HepG2 (cell line): ENCODE results near the gene CUEDC2. TPM values are rescaled to one million over a fixed set of nuclear protein-coding genes. Genes with fewer than 3 reads are reported as not detected.
A peak's percentile ranks its signal among the peaks of the same experiment; 100 is the strongest.

Source experiments
- ATAC-seq: fragments of 200-7000 bp; cut with Tn5 transposase; 3 replicates; pipeline ENCODE4 v1.9.1; 2020; ENCODE audit warnings: mild to moderate bottlenecking, moderate library complexity
- BruUV-seq: library from RNA; stranded (reverse); fragments of 400-500 nt; replicated peaks from 2 replicates; lab custom pipeline; 2021; lab: Mats Ljungman, UMichigan
- CTCF ChIA-PET: fragments of 300-600 bp; formaldehyde crosslinking; extraction: SDS; loops from one replicate; lab custom pipeline; 2021; ENCODE audit warnings: low total read pairs, inconsistent platforms, low intra/inter-chr PET ratio; lab: Yijun Ruan, JAX
- POLR2A ChIA-PET: fragments of 350-600 bp; sonication (Branson Sonifier 250); formaldehyde crosslinking; loops from one replicate; lab custom pipeline; 2020; ENCODE audit warnings: antibody characterized with exemption, inconsistent platforms; lab: Yijun Ruan, JAX
- DNase-seq: peaks from one replicate; pipeline ENCODE4 v3.0.0-alpha.2; 2015; ENCODE audit warnings: low spot score
- FAIRE-seq: peaks from 3 replicates; lab custom pipeline; 2011; peaks lifted over from hg19 to GRCh38; lab: Jason Lieb, UNC
- H2AFZ ChIP-seq: one replicate; pipeline ENCODE4 v1.6.1; 2011; ENCODE audit warnings: low read length, inconsistent platforms
- H3K27ac ChIP-seq: fragments of 300-600 bp; 3 replicates; pipeline ENCODE4 v1.8.0; 2011; ENCODE audit warnings: mixed run types, mild to moderate bottlenecking, mixed read lengths, low read length, inconsistent platforms; ENCODE audit not compliant: insufficient read depth; ENCODE audit errors: extremely low read length
- H3K27me3 ChIP-seq, 2 experiments: fragments of 200-600 bp in 1 of 2; 2 replicates in 1 of 2; 3 replicates in 1 of 2; pipeline versions ENCODE4 v1.6.0 to v1.8.0; 2011; ENCODE audit warnings: low read length in 2 of 2, mild to moderate bottlenecking in 2 of 2, moderate library complexity in 2 of 2, inconsistent platforms in 1 of 2; ENCODE audit not compliant: insufficient read depth in 2 of 2, control insufficient read depth in 1 of 2
- H3K36me3 ChIP-seq, 2 experiments: fragments of 200-600 bp in 1 of 2; replicated peaks in 1 of 2; 2 replicates in 1 of 2; 3 replicates in 1 of 2; pipeline versions ENCODE4 v1.5.1 to v1.8.0; 2011; ENCODE audit warnings: low read length in 2 of 2, inconsistent platforms in 1 of 2; ENCODE audit not compliant: insufficient read depth in 2 of 2, control insufficient read depth in 1 of 2
- H3K4me1 ChIP-seq: 2 replicates; pipeline ENCODE4 v1.5.1; 2012; ENCODE audit warnings: low read length, inconsistent platforms; ENCODE audit not compliant: insufficient read depth
- H3K4me2 ChIP-seq: 2 replicates; pipeline ENCODE4 v1.6.0; 2011; ENCODE audit warnings: low read depth, low read length, inconsistent platforms
- H3K4me3 ChIP-seq, 3 experiments: fragments of 200-600 bp in 1 of 3; sonication (generic), shearing (Covaris generic) in 1 of 3; replicated peaks in 1 of 3; 2 replicates each; pipeline ENCODE4 v1.5.1; 2011 to 2016; ENCODE audit warnings: low read length in 3 of 3, inconsistent platforms in 2 of 3, low read depth in 2 of 3, mild to moderate bottlenecking in 2 of 3, control low read depth in 1 of 3, mixed read lengths in 1 of 3; ENCODE audit not compliant: insufficient read depth in 1 of 3
- H3K79me2 ChIP-seq: one replicate; pipeline ENCODE4 v1.6.1; 2011; ENCODE audit warnings: low read length, inconsistent platforms; ENCODE audit not compliant: insufficient read depth
- H3K9ac ChIP-seq: 2 replicates; pipeline ENCODE4 v1.6.0; 2011; ENCODE audit warnings: mild to moderate bottlenecking, low read depth, low read length, inconsistent platforms; ENCODE audit not compliant: insufficient read depth
- H3K9me3 ChIP-seq: 2 replicates; pipeline ENCODE4 v1.5.1; 2012; ENCODE audit warnings: mild to moderate bottlenecking, low read length
- H4K20me1 ChIP-seq: 2 replicates; pipeline ENCODE4 v1.6.0; 2011; ENCODE audit warnings: inconsistent platforms, mild to moderate bottlenecking, low read length, moderate library complexity; ENCODE audit not compliant: insufficient read depth
- EEA1 ChIP-seq: sonication (generic); formaldehyde crosslinking; IDR thresholded peaks from 2 replicates; pipeline ENCODE4 v1.5.1; 2020; ENCODE audit warnings: mild to moderate bottlenecking, missing genetic modification reagents, borderline replicate concordance
- EED ChIP-seq: sonication (generic); formaldehyde crosslinking; IDR thresholded peaks from 2 replicates; pipeline ENCODE4 v1.5.0; 2020; ENCODE audit warnings: mild to moderate bottlenecking, missing genetic modification reagents
- ELF3 ChIP-seq: IDR thresholded peaks from 2 replicates; pipeline ENCODE4 v1.6.1; 2016; ENCODE audit warnings: missing genetic modification reagents, missing compliant biosample characterization
- ETV6 ChIP-seq: sonication (generic); formaldehyde crosslinking; conservative IDR thresholded peaks from 2 replicates; pipeline ENCODE4 v1.4.0; 2020; ENCODE audit warnings: missing genetic modification reagents
- GTF3A ChIP-seq: sonication (generic); formaldehyde crosslinking; conservative IDR thresholded peaks from 2 replicates; pipeline ENCODE4 v1.4.0; 2020; ENCODE audit warnings: mild to moderate bottlenecking, missing genetic modification reagents
- JDP2 ChIP-seq: sonication (generic); formaldehyde crosslinking; IDR thresholded peaks from 2 replicates; pipeline ENCODE4 v1.8.1; 2022; ENCODE audit warnings: missing genetic modification reagents, borderline replicate concordance
- MED1 ChIP-seq: sonication (generic); formaldehyde crosslinking; IDR thresholded peaks from 2 replicates; pipeline ENCODE4 v1.4.0; 2020; ENCODE audit warnings: missing genetic modification reagents
- NONO ChIP-seq, 2 experiments: fragments of 450-650 bp in 1 of 2; sonication (generic) in 1 of 2; formaldehyde crosslinking in 1 of 2; IDR thresholded peaks in 1 of 2; conservative IDR thresholded peaks in 1 of 2; 2 replicates each; pipeline versions ENCODE4 v1.6.1 to v1.8.0; 2017 to 2022; ENCODE audit warnings: mild to moderate bottlenecking in 1 of 2, missing genetic modification reagents in 1 of 2, moderate library complexity in 1 of 2
- POLR2G ChIP-seq: fragments of 200-400 bp; formaldehyde crosslinking; IDR thresholded peaks from 2 replicates; pipeline ENCODE4 v1.6.1; 2018; ENCODE audit warnings: mild to moderate bottlenecking, low read depth, low read length, moderate library complexity
- SP4 ChIP-seq: sonication (generic); formaldehyde crosslinking; IDR thresholded peaks from 2 replicates; pipeline ENCODE4 v1.8.1; 2023; ENCODE audit warnings: mild to moderate bottlenecking, missing genetic modification reagents
- TBX2 ChIP-seq: sonication (generic); formaldehyde crosslinking; IDR thresholded peaks from 2 replicates; pipeline ENCODE4 v1.5.0; 2020; ENCODE audit warnings: missing genetic modification reagents, mild to moderate bottlenecking, borderline replicate concordance
- ZBTB3 ChIP-seq: sonication (generic); formaldehyde crosslinking; IDR thresholded peaks from 2 replicates; pipeline ENCODE4 v1.4.0; 2020; ENCODE audit warnings: low read depth, mild to moderate bottlenecking, moderate library complexity, missing genetic modification reagents, borderline replicate concordance
- ZFP36 ChIP-seq: fragments of 150-350 bp; IDR thresholded peaks from 2 replicates; pipeline ENCODE4 v1.6.1; 2018; ENCODE audit warnings: borderline replicate concordance, low read length, low read depth; ENCODE audit not compliant: partially characterized antibody
- ZNF557 ChIP-seq: sonication (generic); formaldehyde crosslinking; IDR thresholded peaks from 2 replicates; pipeline ENCODE4 v1.4.0; 2020; ENCODE audit warnings: missing genetic modification reagents
- ZNF615 ChIP-seq: sonication (generic); formaldehyde crosslinking; IDR thresholded peaks from 2 replicates; pipeline ENCODE4 v1.5.0; 2020; ENCODE audit warnings: mild to moderate bottlenecking, missing genetic modification reagents, borderline replicate concordance
- ZNF619 ChIP-seq: sonication (generic); formaldehyde crosslinking; IDR thresholded peaks from 2 replicates; pipeline ENCODE4 v1.4.0; 2020; ENCODE audit warnings: mild to moderate bottlenecking, missing genetic modification reagents
- ZNF709 ChIP-seq: sonication (generic); formaldehyde crosslinking; IDR thresholded peaks from 2 replicates; pipeline ENCODE4 v1.5.0; 2020; ENCODE audit warnings: mild to moderate bottlenecking, missing genetic modification reagents
- ZNF782 ChIP-seq: sonication (generic); formaldehyde crosslinking; IDR thresholded peaks from 2 replicates; pipeline ENCODE4 v1.4.0; 2020; ENCODE audit warnings: missing genetic modification reagents, mild to moderate bottlenecking, borderline replicate concordance
- WGBS: methylation state at CpG from one replicate; pipeline ENCODE4 v1.1.6; 2017; ENCODE audit warnings: low lambda C conversion rate; 5-methylcytosine and 5-hydroxymethylcytosine counted together
- in situ Hi-C: cut with HindIII; loops from 2 replicates; pipeline ENCODE4 v1.10.0; 2017; ENCODE audit warnings: low pct_unique_long_range_greater_than_20kb; ENCODE audit not compliant: extremely low pct_ligation_motif_present
- intact Hi-C: fragments of 100-400 bp; cut with micrococcal nuclease; formaldehyde crosslinking; loops from one replicate; pipeline ENCODE4 v1.10.0; 2022; ENCODE audit not compliant: unreplicated experiment
- polyA plus RNA-seq, 8 experiments: library from polyadenylated mRNA; depleted of rRNA in 3 of 8; stranded (reverse) in 7 of 8; unstranded in 1 of 8; fragments of >200 nt; fragmentation: Illumina TruSeq in 4 of 8; extraction: Trizol in 4 of 8; gene quantifications; 2 replicates each; pipeline versions ENCODE4 v1.2.1 to v1.2.3, GENCODE V29; 2011 to 2016; ENCODE audit warnings: low read depth in 4 of 8, missing spikeins in 1 of 8, mixed read lengths in 1 of 8; ENCODE audit not compliant: insufficient read depth in 1 of 8
- total RNA-seq, 5 experiments: library from RNA; depleted of rRNA; stranded (reverse); fragments of >200 nt; fragmentation: Illumina TruSeq; extraction: Trizol; gene quantifications; 2 replicates each; pipeline ENCODE4 v1.2.3, GENCODE V29; 2016; ENCODE audit warnings: low read depth in 1 of 5
- TF ChIP-seq, protein P1 (sequence below): sonication (generic); formaldehyde crosslinking; conservative IDR thresholded peaks from 2 replicates; pipeline ENCODE4 v1.8.0; 2022; ENCODE audit warnings: mild to moderate bottlenecking, moderate library complexity, missing genetic modification reagents
- TF ChIP-seq, protein P2 (sequence below): sonication (generic); formaldehyde crosslinking; IDR thresholded peaks from 2 replicates; pipeline ENCODE4 v1.5.1; 2020; ENCODE audit warnings: missing genetic modification reagents, mild to moderate bottlenecking, borderline replicate concordance

CUEDC2 gene
- total and polyA plus RNA-seq, 2 of the 13 experiments (the other 11 are each of a cell fraction or from before 2014, with no cell fraction given) = 13.1 to 18.4 TPM

GRCh38 chr10:102450374-102451104 is 18.2 kb upstream of the CUEDC2 start:
- Histone ChIP-seq H3K27ac (peak overlapping the region; percentile 82), H3K9ac (peak overlapping the region; percentile 88), H3K79me2 (peaks cover 7% of the 10 kb centered on the region), H3K4me3 (peak overlapping the region; percentile 64 to 96 (median 72)), H3K27me3 (no peaks in the 10 kb centered on the region; a peak in 1 of 5 replicates), H2AFZ (no peak overlapping the region), H3K4me2 (peak overlapping the region; percentile 96), H3K36me3 (peaks cover 2 to 4% of the 10 kb centered on the region in 2 experiments; a peak in 3 of 5 replicates), H3K4me1 (peaks cover 28% of the 10 kb centered on the region), H4K20me1 (no peaks in the 10 kb centered on the region), H3K9me3 (no peaks in the 10 kb centered on the region)
- FAIRE-seq (no peak), ATAC-seq (peak; percentile 89), DNase-seq (peak; percentile 75)
- ChIA-PET POLR2A (interaction anchor here (0.6 to 6.2 kb wide), 16 partner anchors 8 to 211 kb away, joined by 3 to 112 read pairs (median 5); partner anchors contain the start of genes ACTR1A, CUEDC2, FBXL15 and NFKB2), CTCF (no interaction called here)
- intact Hi-C loops (no loop called here), in situ Hi-C loops (no loop called here)
- BruUV-seq = no TSS peak
- WGBS = 0% methylated on average over 1 of the region's 104 CpGs
- TF ChIP-seq ZNF782 (CRISPR knock-in tag) = peak; percentile 31; the same call in 1 of the 2 replicates
- 0 out of 2 replicates have a peak, but pooled peaks have one; percentile 30 for TF ChIP-seq MED1 (CRISPR knock-in tag)
- TF ChIP-seq GTF3A (CRISPR knock-in tag) = no peak
- peak; percentile 77 for TF ChIP-seq ZNF709
- TF ChIP-seq ZBTB3 (CRISPR knock-in tag) = no peak
- TF ChIP-seq NONO (IDR thresholded peaks at IDR 0.05) = no peak
- peak; percentile 65; the same call in 1 of the 2 replicates for TF ChIP-seq NONO (CRISPR knock-in tag; conservative IDR thresholded peaks at IDR 0.05)
- no peak for TF ChIP-seq EEA1 (CRISPR knock-in tag)
- no peak for TF ChIP-seq ZNF557 (CRISPR knock-in tag)
- TF ChIP-seq JDP2 (CRISPR knock-in tag) = peak; percentile 35; the same call in 1 of the 2 replicates
- TF ChIP-seq ZNF619 (CRISPR knock-in tag) = no peak
- TF ChIP-seq ZFP36 = no peak
- peak; percentile 57; the same call in 1 of the 2 replicates for TF ChIP-seq TBX2 (CRISPR knock-in tag)
- TF ChIP-seq POLR2G = no peak; the same call in none of the 2 replicates
- TF ChIP-seq, protein P1, sequence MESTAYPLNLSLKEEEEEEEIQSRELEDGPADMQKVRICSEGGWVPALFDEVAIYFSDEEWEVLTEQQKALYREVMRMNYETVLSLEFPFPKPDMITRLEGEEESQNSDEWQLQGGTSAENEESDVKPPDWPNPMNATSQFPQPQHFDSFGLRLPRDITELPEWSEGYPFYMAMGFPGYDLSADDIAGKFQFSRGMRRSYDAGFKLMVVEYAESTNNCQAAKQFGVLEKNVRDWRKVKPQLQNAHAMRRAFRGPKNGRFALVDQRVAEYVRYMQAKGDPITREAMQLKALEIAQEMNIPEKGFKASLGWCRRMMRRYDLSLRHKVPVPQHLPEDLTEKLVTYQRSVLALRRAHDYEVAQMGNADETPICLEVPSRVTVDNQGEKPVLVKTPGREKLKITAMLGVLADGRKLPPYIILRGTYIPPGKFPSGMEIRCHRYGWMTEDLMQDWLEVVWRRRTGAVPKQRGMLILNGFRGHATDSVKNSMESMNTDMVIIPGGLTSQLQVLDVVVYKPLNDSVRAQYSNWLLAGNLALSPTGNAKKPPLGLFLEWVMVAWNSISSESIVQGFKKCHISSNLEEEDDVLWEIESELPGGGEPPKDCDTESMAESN (CRISPR knock-in tag) = peak; percentile 46
- TF ChIP-seq, protein P2, sequence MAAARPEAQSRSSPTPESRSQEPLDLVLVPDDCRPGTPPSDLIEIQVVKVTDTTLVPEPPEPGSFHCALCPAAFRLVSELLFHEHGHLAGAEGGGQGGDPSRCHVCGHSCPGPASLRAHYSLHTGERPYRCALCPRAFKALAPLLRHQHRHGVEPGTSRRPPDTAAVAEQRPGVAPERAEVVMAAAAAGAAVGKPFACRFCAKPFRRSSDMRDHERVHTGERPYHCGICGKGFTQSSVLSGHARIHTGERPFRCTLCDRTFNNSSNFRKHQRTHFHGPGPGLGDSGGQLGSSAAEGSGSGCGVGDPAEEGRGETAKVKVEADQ (CRISPR knock-in tag) = peak; percentile 71; the same call in 1 of the 2 replicates
- TF ChIP-seq ETV6 = no peak
- TF ChIP-seq ELF3 (CRISPR knock-in tag) = peak; percentile 73; the same call in 1 of the 2 replicates
- TF ChIP-seq ZNF615 (CRISPR knock-in tag) = no peak
- TF ChIP-seq SP4 (CRISPR knock-in tag) = peak; percentile 86
- 0 out of 2 replicates have a peak, but pooled peaks have one; percentile 47 for TF ChIP-seq EED (CRISPR knock-in tag)
